NB4 (cell line): ENCODE results near the gene CELF4.
"Not testable (repeated sequence)": the region's sequence is repeated elsewhere in the genome, so short reads cannot be mapped to it uniquely, and the experiment has no call there.

Source experiments
- CTCF ChIP-seq: IDR thresholded peaks from one replicate; pipeline ENCODE4 v1.5.1; 2012; ENCODE audit warnings: low read depth, low read length
- MYC ChIP-seq: IDR thresholded peaks from 2 replicates; pipeline ENCODE4 v1.6.1; 2011; ENCODE audit warnings: low read depth, low read length
- POLR2A ChIP-seq: IDR thresholded peaks from 2 replicates; pipeline ENCODE4 v1.6.1; 2011; ENCODE audit warnings: mild to moderate bottlenecking; ENCODE audit not compliant: insufficient read length; ENCODE audit errors: extremely low read depth
- TF ChIP-seq, protein P1 (sequence below): IDR thresholded peaks from 2 replicates; pipeline ENCODE4 v1.6.1; 2011; ENCODE audit warnings: low read depth, low read length

DNA sequence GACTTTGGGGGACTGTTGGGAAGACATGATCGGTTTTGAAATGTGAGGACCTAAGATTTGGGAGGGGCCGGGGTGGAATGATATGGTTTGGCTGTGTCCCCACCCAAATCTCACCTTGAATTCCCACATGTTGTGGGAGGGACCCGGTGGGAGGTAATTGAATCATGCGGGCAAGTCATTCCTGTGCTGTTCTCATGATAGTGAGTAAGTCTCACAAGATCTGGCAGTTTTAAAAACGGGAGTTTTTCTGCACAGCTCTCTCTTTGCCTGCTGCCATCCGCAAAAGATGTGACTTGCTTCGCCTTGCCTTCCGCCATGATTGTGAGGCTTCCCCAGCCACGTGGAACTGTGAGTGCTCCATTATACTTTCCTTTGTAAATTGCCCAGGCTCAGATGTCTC lies 207.5 kb downstream of the CELF4 start:
- TF ChIP-seq, protein P1, sequence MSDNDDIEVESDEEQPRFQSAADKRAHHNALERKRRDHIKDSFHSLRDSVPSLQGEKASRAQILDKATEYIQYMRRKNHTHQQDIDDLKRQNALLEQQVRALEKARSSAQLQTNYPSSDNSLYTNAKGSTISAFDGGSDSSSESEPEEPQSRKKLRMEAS, result not testable (repeated sequence)
- TF ChIP-seq CTCF, POLR2A, MYC: not testable (repeated sequence)
